GM12878 (cell line): ENCODE measurements around the gene UNK.

Experiments used
- CHD2 ChIP-seq: IDR thresholded peaks from 2 replicates; pipeline ENCODE4 v1.6.1; 2011; ENCODE audit warnings: low read depth, low read length, improper control_type of control experiment, borderline replicate concordance
- CREM ChIP-seq: IDR thresholded peaks from 2 replicates; pipeline ENCODE4 v1.6.1; 2014; ENCODE audit warnings: antibody characterized with exemption, low read depth
- DPF2 ChIP-seq: fragments of 450-650 bp; IDR thresholded peaks from 2 replicates; pipeline ENCODE4 v1.6.1; 2017; ENCODE audit warnings: mild to moderate bottlenecking
- EZH2 ChIP-seq: IDR thresholded peaks from 2 replicates; pipeline ENCODE4 v1.6.1; 2012; ENCODE audit warnings: low read depth, mild to moderate bottlenecking, control low read depth, inconsistent platforms, low read length, borderline replicate concordance; ENCODE audit not compliant: control insufficient read depth
- JUNB ChIP-seq: IDR thresholded peaks from 2 replicates; pipeline ENCODE4 v1.6.1; 2016; ENCODE audit warnings: antibody characterized with exemption, mild to moderate bottlenecking
- LARP7 ChIP-seq: fragments of 450-650 bp; IDR thresholded peaks from 2 replicates; pipeline ENCODE4 v1.6.1; 2017; ENCODE audit warnings: mild to moderate bottlenecking
- MAX ChIP-seq: IDR thresholded peaks from 2 replicates; pipeline ENCODE4 v1.6.1; 2012; ENCODE audit warnings: low read depth, low read length, improper control_type of control experiment
- RAD21 ChIP-seq: IDR thresholded peaks from 2 replicates; pipeline ENCODE4 v1.6.1; 2011; ENCODE audit warnings: mild to moderate bottlenecking, low read depth, low read length, moderate library complexity; ENCODE audit not compliant: insufficient read depth
- SMC3 ChIP-seq: IDR thresholded peaks from 2 replicates; pipeline ENCODE4 v1.6.1; 2011; ENCODE audit warnings: low read length, improper control_type of control experiment, borderline replicate concordance
- SPI1 ChIP-seq: IDR thresholded peaks from 2 replicates; pipeline ENCODE4 v1.6.1; 2011; ENCODE audit warnings: low read depth, mild to moderate bottlenecking, low read length, moderate library complexity, borderline replicate concordance; ENCODE audit not compliant: insufficient read depth
- SREBF2 ChIP-seq: IDR thresholded peaks from 2 replicates; pipeline ENCODE4 v1.6.1; 2012; ENCODE audit warnings: mild to moderate bottlenecking, low read length
- TCF7 ChIP-seq: IDR thresholded peaks from 2 replicates; pipeline ENCODE4 v1.6.1; 2014; ENCODE audit warnings: antibody characterized with exemption, borderline replicate concordance
- TF ChIP-seq, protein P1 (sequence below), 3 experiments: IDR thresholded peaks in 2 of 3; conservative IDR thresholded peaks in 1 of 3; 2 replicates each; pipeline ENCODE4 v1.5.1; 2011; ENCODE audit warnings: low read depth in 3 of 3, low read length in 3 of 3, mild to moderate bottlenecking in 3 of 3, control low read depth in 2 of 3, moderate library complexity in 2 of 3, inconsistent platforms in 1 of 3, mixed read lengths in 1 of 3; ENCODE audit not compliant: control insufficient read depth in 2 of 3, insufficient read depth in 1 of 3; ENCODE audit errors: extremely low read depth in 1 of 3
- TF ChIP-seq, protein P2 (sequence below): IDR thresholded peaks from 2 replicates; pipeline ENCODE4 v1.6.1; 2011; ENCODE audit warnings: low read depth, mild to moderate bottlenecking, low read length, moderate library complexity, borderline replicate concordance; ENCODE audit errors: extremely low read depth

DNA sequence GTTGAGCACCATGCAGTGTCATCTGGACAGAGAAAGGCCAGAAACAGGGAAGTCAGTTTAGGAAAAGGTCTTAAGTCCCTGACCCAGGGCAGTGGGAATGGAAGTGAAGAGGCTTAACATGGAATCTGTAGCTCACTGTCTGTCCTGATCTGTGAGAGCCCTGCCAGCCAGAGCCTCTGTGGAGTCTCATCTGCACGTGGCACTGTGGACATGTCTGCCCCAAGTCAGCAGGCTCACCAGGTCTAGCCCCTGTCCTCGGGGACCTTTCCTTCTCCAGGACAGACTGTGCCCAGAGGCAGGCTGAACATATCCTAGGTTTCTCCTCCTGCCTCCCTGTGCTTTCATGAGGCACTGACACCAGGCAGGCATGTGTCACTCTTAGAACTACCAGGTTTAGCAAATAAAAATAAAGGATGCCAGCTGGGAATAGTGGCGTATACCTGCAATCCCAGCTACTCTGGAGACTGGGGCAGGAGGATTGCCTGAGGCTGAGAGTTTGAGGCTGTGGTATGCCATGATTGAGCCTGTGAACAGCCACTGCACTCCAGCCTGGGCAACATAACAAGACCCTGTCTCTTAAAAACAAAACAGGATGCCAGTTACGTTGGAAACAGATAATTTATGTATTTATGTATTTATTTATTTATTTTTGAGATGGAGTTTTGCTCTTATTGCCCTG is 22.4 kb downstream of the UNK start:
- no peak for TF ChIP-seq RAD21
- no peak for TF ChIP-seq SPI1
- TF ChIP-seq SMC3: no peak
- no peak for TF ChIP-seq JUNB
- no peak for TF ChIP-seq CREM
- TF ChIP-seq, protein P1, sequence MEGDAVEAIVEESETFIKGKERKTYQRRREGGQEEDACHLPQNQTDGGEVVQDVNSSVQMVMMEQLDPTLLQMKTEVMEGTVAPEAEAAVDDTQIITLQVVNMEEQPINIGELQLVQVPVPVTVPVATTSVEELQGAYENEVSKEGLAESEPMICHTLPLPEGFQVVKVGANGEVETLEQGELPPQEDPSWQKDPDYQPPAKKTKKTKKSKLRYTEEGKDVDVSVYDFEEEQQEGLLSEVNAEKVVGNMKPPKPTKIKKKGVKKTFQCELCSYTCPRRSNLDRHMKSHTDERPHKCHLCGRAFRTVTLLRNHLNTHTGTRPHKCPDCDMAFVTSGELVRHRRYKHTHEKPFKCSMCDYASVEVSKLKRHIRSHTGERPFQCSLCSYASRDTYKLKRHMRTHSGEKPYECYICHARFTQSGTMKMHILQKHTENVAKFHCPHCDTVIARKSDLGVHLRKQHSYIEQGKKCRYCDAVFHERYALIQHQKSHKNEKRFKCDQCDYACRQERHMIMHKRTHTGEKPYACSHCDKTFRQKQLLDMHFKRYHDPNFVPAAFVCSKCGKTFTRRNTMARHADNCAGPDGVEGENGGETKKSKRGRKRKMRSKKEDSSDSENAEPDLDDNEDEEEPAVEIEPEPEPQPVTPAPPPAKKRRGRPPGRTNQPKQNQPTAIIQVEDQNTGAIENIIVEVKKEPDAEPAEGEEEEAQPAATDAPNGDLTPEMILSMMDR (IDR thresholded peaks at IDR 0.05 in 2 of 3, conservative IDR thresholded peaks at IDR 0.05 in 1 of 3; ENCODE audit: control insufficient read depth in 2 of 3, extremely low read depth in 1 of 3, insufficient read depth in 1 of 3, low read depth in 3 of 3, low read length in 3 of 3): no peak
- no peak for TF ChIP-seq SREBF2
- no peak for TF ChIP-seq CHD2
- TF ChIP-seq TCF7: no peak
- TF ChIP-seq EZH2: no peak
- TF ChIP-seq MAX: no peak
- TF ChIP-seq DPF2: no peak
- TF ChIP-seq, protein P2, sequence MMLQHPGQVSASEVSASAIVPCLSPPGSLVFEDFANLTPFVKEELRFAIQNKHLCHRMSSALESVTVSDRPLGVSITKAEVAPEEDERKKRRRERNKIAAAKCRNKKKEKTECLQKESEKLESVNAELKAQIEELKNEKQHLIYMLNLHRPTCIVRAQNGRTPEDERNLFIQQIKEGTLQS: no peak
- TF ChIP-seq LARP7: no peak
